Fibroblast of lung (primary cell): Measurements from ENCODE around the gene FBXW11. TPM values are rescaled to one million over a fixed set of nuclear protein-coding genes. Genes with fewer than 3 reads are reported as not detected.

Source experiments
- DNase-seq, 2 donors: peaks; one replicate each; pipeline versions ENCODE4 v3.0.0 to v3.0.0-alpha.2; 2010; ENCODE audit warnings: low read depth in 2 of 2
- H2AFZ ChIP-seq: 2 replicates; pipeline ENCODE4 v1.5.1; 2012; ENCODE audit warnings: low read length, control low read depth, inconsistent platforms
- H3K27ac ChIP-seq: 2 replicates; pipeline ENCODE4 v1.5.1; 2011; ENCODE audit warnings: low read length, control low read depth; ENCODE audit not compliant: insufficient read depth
- H3K27me3 ChIP-seq: 2 replicates; pipeline ENCODE4 v1.5.1; 2011; ENCODE audit warnings: mild to moderate bottlenecking, low read length; ENCODE audit not compliant: control insufficient read depth, insufficient read depth
- H3K36me3 ChIP-seq: 2 replicates; pipeline ENCODE4 v1.5.1; 2011; ENCODE audit warnings: low read length; ENCODE audit not compliant: control insufficient read depth, insufficient read depth
- H3K4me1 ChIP-seq: 2 replicates; pipeline ENCODE4 v1.5.1; 2011; ENCODE audit warnings: low read length; ENCODE audit not compliant: control insufficient read depth, insufficient read depth; ENCODE audit errors: extremely low read depth
- H3K4me2 ChIP-seq: 2 replicates; pipeline ENCODE4 v1.5.1; 2011; ENCODE audit warnings: low read length, control low read depth; ENCODE audit not compliant: insufficient read depth; ENCODE audit errors: extremely low read depth
- H3K4me3 ChIP-seq, 4 experiments: fragments of 200-600 bp in 1 of 4; sonication (generic) in 1 of 4; replicated peaks in 1 of 4; 2 replicates each; pipeline ENCODE4 v1.5.1; 2011 to 2016; ENCODE audit warnings: low read length in 4 of 4, low read depth in 3 of 4, mild to moderate bottlenecking in 3 of 4, control low read depth in 2 of 4, inconsistent platforms in 1 of 4, mixed read lengths in 1 of 4; ENCODE audit not compliant: insufficient read depth in 1 of 4; ENCODE audit errors: control extremely low read depth in 1 of 4
- H3K79me2 ChIP-seq: 2 replicates; pipeline ENCODE4 v1.5.1; 2012; ENCODE audit warnings: mild to moderate bottlenecking, low read length, inconsistent platforms; ENCODE audit not compliant: control insufficient read depth, insufficient read depth
- H3K9ac ChIP-seq: 2 replicates; pipeline ENCODE4 v1.5.1; 2011; ENCODE audit warnings: mild to moderate bottlenecking, low read length, control low read depth; ENCODE audit not compliant: insufficient read depth
- H3K9me3 ChIP-seq: 2 replicates; pipeline ENCODE4 v1.5.1; 2012; ENCODE audit warnings: low read depth, low read length; ENCODE audit not compliant: control insufficient read depth, insufficient read depth
- H4K20me1 ChIP-seq: 2 replicates; pipeline ENCODE4 v1.5.1; 2011; ENCODE audit warnings: low read length; ENCODE audit not compliant: control insufficient read depth, insufficient read depth; ENCODE audit errors: extremely low read depth
- EZH2 ChIP-seq: IDR thresholded peaks from 2 replicates; pipeline ENCODE4 v1.5.1; 2012; ENCODE audit warnings: low read length, control low read depth, mild to moderate bottlenecking; ENCODE audit errors: missing control alignments
- polyA plus RNA-seq, 2 donors: library from polyadenylated mRNA; depleted of rRNA in 1 of 2; stranded (reverse) in 1 of 2; unstranded in 1 of 2; fragments of >200 nt; gene quantifications; 2 replicates each; pipeline ENCODE4 v1.2.1, GENCODE V29; 2011 to 2012; ENCODE audit warnings: missing spikeins in 1 of 2
- total RNA-seq: library from RNA; depleted of rRNA; stranded (reverse); fragments of >200 nt; gene quantifications from 2 replicates; pipeline ENCODE4 v1.2.1, GENCODE V29; 2014
- TF ChIP-seq, protein P1 (sequence below), 2 donors: IDR thresholded peaks in 1 of 2; conservative IDR thresholded peaks in 1 of 2; 1 replicate in 1 of 2; 2 replicates in 1 of 2; pipeline ENCODE4 v1.5.1; 2011 to 2012; ENCODE audit warnings: low read length in 2 of 2, control low read depth in 1 of 2, inconsistent platforms in 1 of 2, low read depth in 1 of 2, mild to moderate bottlenecking in 1 of 2

The FBXW11 gene
- total and polyA plus RNA-seq, 2 donors (not counting 1 experiment from before 2014, with no cell fraction given), result 52.6 to 113 TPM

DNA sequence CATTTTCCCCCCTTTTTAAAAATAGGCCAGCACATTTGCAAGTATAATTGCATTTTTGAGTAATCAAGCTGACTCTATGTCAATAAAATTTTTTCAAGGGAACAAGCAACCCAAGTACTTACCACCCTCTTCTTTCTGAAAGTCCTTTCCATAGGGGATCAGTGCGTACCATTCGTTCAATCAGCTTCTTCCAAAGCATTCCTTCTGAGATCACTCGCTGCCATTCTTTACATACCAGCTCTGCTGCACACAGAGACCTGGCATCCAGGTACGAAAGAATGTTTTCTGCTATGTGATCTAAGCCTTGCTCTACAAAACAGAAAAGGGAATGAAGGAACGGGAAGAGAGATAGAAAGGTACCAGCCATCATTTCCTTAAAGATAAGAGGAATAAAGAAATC lies 106.6 kb downstream of the FBXW11 start:
- no peaks in the 10 kb centered on the region for H3K36me3 ChIP-seq
- no peak for DNase-seq
- H3K9me3 ChIP-seq, result no peaks in the 10 kb centered on the region
- no peak for TF ChIP-seq EZH2
- TF ChIP-seq, protein P1, sequence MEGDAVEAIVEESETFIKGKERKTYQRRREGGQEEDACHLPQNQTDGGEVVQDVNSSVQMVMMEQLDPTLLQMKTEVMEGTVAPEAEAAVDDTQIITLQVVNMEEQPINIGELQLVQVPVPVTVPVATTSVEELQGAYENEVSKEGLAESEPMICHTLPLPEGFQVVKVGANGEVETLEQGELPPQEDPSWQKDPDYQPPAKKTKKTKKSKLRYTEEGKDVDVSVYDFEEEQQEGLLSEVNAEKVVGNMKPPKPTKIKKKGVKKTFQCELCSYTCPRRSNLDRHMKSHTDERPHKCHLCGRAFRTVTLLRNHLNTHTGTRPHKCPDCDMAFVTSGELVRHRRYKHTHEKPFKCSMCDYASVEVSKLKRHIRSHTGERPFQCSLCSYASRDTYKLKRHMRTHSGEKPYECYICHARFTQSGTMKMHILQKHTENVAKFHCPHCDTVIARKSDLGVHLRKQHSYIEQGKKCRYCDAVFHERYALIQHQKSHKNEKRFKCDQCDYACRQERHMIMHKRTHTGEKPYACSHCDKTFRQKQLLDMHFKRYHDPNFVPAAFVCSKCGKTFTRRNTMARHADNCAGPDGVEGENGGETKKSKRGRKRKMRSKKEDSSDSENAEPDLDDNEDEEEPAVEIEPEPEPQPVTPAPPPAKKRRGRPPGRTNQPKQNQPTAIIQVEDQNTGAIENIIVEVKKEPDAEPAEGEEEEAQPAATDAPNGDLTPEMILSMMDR (conservative IDR thresholded peaks at IDR 0.05 in 1 of 2, IDR thresholded peaks at IDR 0.05 in 1 of 2; ENCODE audit: low read depth in 1 of 2, low read length in 2 of 2), result no peak
- H3K4me1 ChIP-seq, result peaks cover 2% of the 10 kb centered on the region
- H3K9ac ChIP-seq, result no peak overlapping the region
- no peak overlapping the region for H2AFZ ChIP-seq
- no peak overlapping the region for H3K4me3 ChIP-seq
- no peak overlapping the region for H3K27ac ChIP-seq
- H3K27me3 ChIP-seq, result no peaks in the 10 kb centered on the region
- H4K20me1 ChIP-seq, result peaks cover 2% of the 10 kb centered on the region
- peaks cover 6% of the 10 kb centered on the region for H3K79me2 ChIP-seq
- H3K4me2 ChIP-seq, result no peak overlapping the region

DNA sequence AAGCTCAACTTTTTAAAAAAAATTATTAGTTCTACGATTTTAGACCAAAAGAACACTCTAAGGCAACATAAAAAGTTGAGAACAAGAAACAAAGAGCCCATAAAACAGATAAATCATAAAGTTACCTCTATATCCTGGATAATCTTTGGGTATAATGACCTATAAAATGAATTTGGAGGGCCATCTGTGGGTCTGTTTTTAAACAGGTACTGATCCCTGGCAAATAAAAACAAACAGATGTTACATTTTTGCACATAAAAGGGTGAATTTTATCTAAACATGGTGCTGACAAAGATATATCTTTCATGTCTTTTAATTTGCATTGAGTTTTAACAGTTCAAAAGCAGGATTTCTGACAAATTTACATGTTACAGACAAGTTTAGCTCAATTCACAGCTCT lies 107.6 kb downstream of the FBXW11 start:
- Histone ChIP-seq H3K27me3 (no peaks in the 10 kb centered on the region), H3K9ac (no peak overlapping the region), H4K20me1 (peaks cover 2% of the 10 kb centered on the region), H3K9me3 (no peaks in the 10 kb centered on the region), H2AFZ (no peak overlapping the region), H3K4me2 (no peak overlapping the region), H3K4me1 (peaks cover 2% of the 10 kb centered on the region), H3K27ac (no peak overlapping the region), H3K79me2 (peaks cover 6% of the 10 kb centered on the region), H3K36me3 (no peaks in the 10 kb centered on the region), H3K4me3 (no peak overlapping the region)
- TF ChIP-seq, protein P1 (conservative IDR thresholded peaks at IDR 0.05 in 1 of 2, IDR thresholded peaks at IDR 0.05 in 1 of 2; ENCODE audit: low read depth in 1 of 2, low read length in 2 of 2), result no peak
- no peak for TF ChIP-seq EZH2
- DNase-seq, result no peak

DNA sequence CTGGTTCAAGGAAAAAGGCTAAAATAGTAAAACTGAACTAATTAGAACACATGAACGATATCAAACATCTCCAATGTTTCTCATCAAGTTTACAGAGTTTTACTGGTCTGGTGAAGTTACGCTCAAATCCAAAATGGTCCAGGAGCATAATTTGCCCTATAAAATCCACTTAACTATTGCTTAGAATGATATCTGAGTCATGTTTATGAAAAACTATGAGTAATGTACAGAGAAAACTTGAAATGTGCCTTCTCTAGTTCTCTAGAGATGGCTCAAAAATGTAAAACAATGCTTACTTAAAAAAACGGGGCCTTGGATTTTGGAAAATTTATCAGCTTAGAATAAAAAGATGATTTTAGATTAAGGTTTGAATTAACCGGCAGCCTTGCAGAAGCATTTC lies 108.1 kb downstream of the FBXW11 start:
- peaks cover 2% of the 10 kb centered on the region for H4K20me1 ChIP-seq
- H3K79me2 ChIP-seq, result peaks cover 6% of the 10 kb centered on the region
- no peak overlapping the region for H3K4me3 ChIP-seq
- TF ChIP-seq EZH2, result no peak
- TF ChIP-seq, protein P1 (conservative IDR thresholded peaks at IDR 0.05 in 1 of 2, IDR thresholded peaks at IDR 0.05 in 1 of 2; ENCODE audit: low read depth in 1 of 2, low read length in 2 of 2), result no peak
- H2AFZ ChIP-seq, result no peak overlapping the region
- no peak for DNase-seq
- no peaks in the 10 kb centered on the region for H3K36me3 ChIP-seq
- no peaks in the 10 kb centered on the region for H3K9me3 ChIP-seq
- H3K9ac ChIP-seq, result no peak overlapping the region
- H3K4me2 ChIP-seq, result no peak overlapping the region
- peaks cover 2% of the 10 kb centered on the region for H3K4me1 ChIP-seq
- H3K27me3 ChIP-seq, result no peaks in the 10 kb centered on the region
- no peak overlapping the region for H3K27ac ChIP-seq
